ENCODE measurements around the gene P2RY2.

Gene P2RY2

GRCh38 chr11:73246303-73246702, 28.2 kb downstream of the P2RY2 start:
- no peak for DNase-seq

GRCh38 chr11:73248526-73249185, 30.6 kb downstream of the P2RY2 start:
- DNase-seq: no peak

- DNase-seq: no peak
These were observed 31.2 kb downstream of the P2RY2 start for GRCh38 chr11:73249304-73249703.

GRCh38 chr11:73249853-73250783, 32.0 kb downstream of the P2RY2 start:
- no peak for DNase-seq

GRCh38 chr11:73252577-73253191, 34.6 kb downstream of the P2RY2 start:
- peak; percentile 31 for DNase-seq

GRCh38 chr11:73257342-73258103, 39.4 kb downstream of the P2RY2 start:
- DNase-seq: no peak

GRCh38 chr11:73258104-73259035, 40.3 kb downstream of the P2RY2 start:
- DNase-seq: no peak

- DNase-seq: no peak
These were observed 41.5 kb downstream of the P2RY2 start for GRCh38 chr11:73259406-73260126.

- no peak for DNase-seq
These were observed 42.0 kb downstream of the P2RY2 start for GRCh38 chr11:73260127-73260457.

GRCh38 chr11:73262851-73263495, 44.9 kb downstream of the P2RY2 start:
- no peak for DNase-seq

- no peak for DNase-seq
These were observed 45.6 kb downstream of the P2RY2 start for GRCh38 chr11:73263640-73264039.

- no peak for DNase-seq
These were observed 47.3 kb downstream of the P2RY2 start for GRCh38 chr11:73265278-73265810.

- no peak for DNase-seq
These were observed 48.0 kb downstream of the P2RY2 start for GRCh38 chr11:73265853-73266645.

- DNase-seq: no peak
These were observed 48.6 kb downstream of the P2RY2 start for GRCh38 chr11:73266646-73267020.

GRCh38 chr11:73267122-73267846, 49.2 kb downstream of the P2RY2 start:
- DNase-seq: no peak

- DNase-seq: no peak
These were observed 49.9 kb downstream of the P2RY2 start for GRCh38 chr11:73267906-73268540.

GRCh38 chr11:73268671-73269271, 50.7 kb downstream of the P2RY2 start:
- DNase-seq: no peak

- no peak for DNase-seq
These were observed 51.5 kb downstream of the P2RY2 start for GRCh38 chr11:73269459-73270015.

Measured in NCI-H526 treated with DMSO at 0.1 percent for 48 hours (cell line).